SK-N-SH (cell line): ENCODE data around the gene TBX21. TPM values are rescaled to one million over a fixed set of nuclear protein-coding genes. Genes with fewer than 3 reads are reported as not detected.

Experiments used
- CTCF ChIA-PET: fragments of 300-600, 350-600 bp; formaldehyde crosslinking; extraction: SDS; loops from one replicate; lab custom pipeline; 2021; lab: Yijun Ruan, JAX
- POLR2A ChIA-PET: fragments of 350-600 bp; sonication (Branson Sonifier 250); formaldehyde crosslinking; extraction: SDS; loops from one replicate; lab custom pipeline; 2020; ENCODE audit warnings: antibody characterized with exemption, inconsistent platforms; lab: Yijun Ruan, JAX
- DNase-seq: peaks from one replicate; pipeline ENCODE4 v3.0.0; 2012
- H2AFZ ChIP-seq: fragments of 200-600 bp; sonication (generic); 2 replicates; pipeline ENCODE4 v1.8.1; 2016; ENCODE audit warnings: antibody characterized with exemption, mild to moderate bottlenecking, low read depth
- H3F3A ChIP-seq: fragments of 200-600 bp; sonication (generic); replicated peaks from 2 replicates; pipeline ENCODE3; 2016; ENCODE audit warnings: antibody characterized with exemption, mild to moderate bottlenecking; ENCODE audit not compliant: insufficient read depth
- H3K27ac ChIP-seq, 2 experiments: fragments of 200-500 bp in 1 of 2; fragments of 200-600 bp in 1 of 2; sonication (Bioruptor generic) in 1 of 2; sonication (generic), shearing (Covaris generic) in 1 of 2; 2 replicates each; pipeline versions ENCODE4 v1.5.1 to v1.6.1; 2014 to 2016; ENCODE audit warnings: low read depth in 2 of 2, inconsistent platforms in 1 of 2, low read length in 1 of 2, mild to moderate bottlenecking in 1 of 2, mixed read lengths in 1 of 2
- H3K27me3 ChIP-seq: fragments of 200-600 bp; sonication (generic), shearing (Covaris generic); 2 replicates; pipeline ENCODE4 v1.6.1; 2016; ENCODE audit warnings: mixed run types; ENCODE audit not compliant: insufficient read depth
- H3K36me3 ChIP-seq, 2 experiments: fragments of 200-500 bp in 1 of 2; fragments of 200-600 bp in 1 of 2; sonication (Bioruptor generic) in 1 of 2; sonication (generic) in 1 of 2; replicated peaks in 1 of 2; 2 replicates each; pipeline versions ENCODE3 to v1.5.1; 2014 to 2016; ENCODE audit warnings: low read length in 1 of 2, mild to moderate bottlenecking in 1 of 2; ENCODE audit not compliant: insufficient read depth in 2 of 2, control insufficient read depth in 1 of 2
- H3K4me1 ChIP-seq, 2 experiments: fragments of 200-500 bp in 1 of 2; fragments of 200-600 bp in 1 of 2; sonication (Bioruptor generic) in 1 of 2; sonication (generic), shearing (Covaris generic) in 1 of 2; 2 replicates each; pipeline versions ENCODE4 v1.5.1 to v1.6.1; 2014 to 2016; ENCODE audit warnings: low read depth in 1 of 2, low read length in 1 of 2, mixed run types in 1 of 2; ENCODE audit not compliant: insufficient read depth in 2 of 2, control insufficient read depth in 1 of 2
- H3K4me2 ChIP-seq: fragments of 200-600 bp; sonication (generic), shearing (Covaris generic); 2 replicates; pipeline ENCODE4 v1.6.1; 2017; ENCODE audit warnings: mixed run types
- H3K4me3 ChIP-seq, 2 experiments: fragments of 200-500 bp in 1 of 2; fragments of 200-600 bp in 1 of 2; sonication (Bioruptor generic) in 1 of 2; sonication (generic), shearing (Covaris generic) in 1 of 2; 2 replicates each; pipeline versions ENCODE4 v1.5.1 to v1.8.1; 2014 to 2016; ENCODE audit warnings: low read depth in 2 of 2, inconsistent platforms in 1 of 2, low read length in 1 of 2, mild to moderate bottlenecking in 1 of 2, mixed read lengths in 1 of 2, moderate library complexity in 1 of 2
- H3K79me2 ChIP-seq: fragments of 200-600 bp; sonication (generic); 2 replicates; pipeline ENCODE4 v1.8.1; 2017; ENCODE audit warnings: mild to moderate bottlenecking; ENCODE audit not compliant: insufficient read depth
- H3K9ac ChIP-seq: fragments of 200-600 bp; sonication (generic); 2 replicates; pipeline ENCODE4 v1.6.1; 2017; ENCODE audit warnings: mixed run types
- H3K9me2 ChIP-seq: fragments of 200-600 bp; sonication (generic); 2 replicates; pipeline ENCODE4 v1.6.1; 2017; ENCODE audit warnings: mixed run types
- H3K9me3 ChIP-seq: fragments of 200-600 bp; sonication (generic); 2 replicates; pipeline ENCODE4 v1.6.1; 2017; ENCODE audit warnings: mixed run types, mild to moderate bottlenecking, moderate library complexity
- H4K20me1 ChIP-seq: fragments of 200-600 bp; sonication (generic); 2 replicates; pipeline ENCODE4 v1.6.1; 2017; ENCODE audit warnings: mild to moderate bottlenecking, mixed run types; ENCODE audit not compliant: insufficient read depth
- FOXM1 ChIP-seq: IDR thresholded peaks from 2 replicates; pipeline ENCODE4 v1.4.0; 2012; ENCODE audit warnings: low read depth, mild to moderate bottlenecking
- GATA2 ChIP-seq: sonication (generic); formaldehyde crosslinking; IDR thresholded peaks from 2 replicates; pipeline ENCODE4 v1.5.0; 2020; ENCODE audit warnings: mild to moderate bottlenecking, missing genetic modification reagents
- POLR2AphosphoS5 ChIP-seq: IDR thresholded peaks from 2 replicates; pipeline ENCODE4 v1.6.1; 2012; ENCODE audit warnings: low read depth, low read length
- RCOR1 ChIP-seq: fragments of 150-350 bp; IDR thresholded peaks from 2 replicates; pipeline ENCODE4 v1.6.1; 2017; ENCODE audit warnings: antibody characterized with exemption, low read length
- RFX5 ChIP-seq: IDR thresholded peaks from 2 replicates; pipeline ENCODE4 v1.6.1; 2012; ENCODE audit warnings: mild to moderate bottlenecking, improper control_type of control experiment, low read length
- SIN3A ChIP-seq: IDR thresholded peaks from 2 replicates; pipeline ENCODE4 v1.6.1; 2012; ENCODE audit warnings: low read depth, mild to moderate bottlenecking, low read length, moderate library complexity, borderline replicate concordance
- SMC3 ChIP-seq: IDR thresholded peaks from 2 replicates; pipeline ENCODE4 v1.6.1; 2012; ENCODE audit warnings: low read depth, low read length, improper control_type of control experiment
- YY1 ChIP-seq: IDR thresholded peaks from 2 replicates; pipeline ENCODE4 v1.4.0; 2012; ENCODE audit warnings: low read depth, mild to moderate bottlenecking
- WGBS: methylation state at CpG from one replicate; pipeline ENCODE4 v1.1.6; 2017; ENCODE audit warnings: low lambda C conversion rate; 5-methylcytosine and 5-hydroxymethylcytosine counted together
- polyA plus RNA-seq, 3 experiments: library from polyadenylated mRNA; depleted of rRNA; stranded (reverse); fragments of >200 nt; gene quantifications; 2 replicates each; pipeline ENCODE4 v1.2.3, GENCODE V29; 2012
- TF ChIP-seq, protein P1 (sequence below): fragments of 200-600 bp; sonication (generic); IDR thresholded peaks from 2 replicates; pipeline ENCODE4 v1.6.1; 2017; ENCODE audit warnings: antibody characterized with exemption, mild to moderate bottlenecking, moderate library complexity
- TF ChIP-seq, protein P2 (sequence below): IDR thresholded peaks from 2 replicates; pipeline ENCODE4; 2012
- TF ChIP-seq, protein P3 (sequence below): IDR thresholded peaks from 2 replicates; pipeline ENCODE4 v1.4.0; 2012; ENCODE audit warnings: low read depth

The TBX21 gene
- polyA plus RNA-seq, 1 of the 3 experiments (the other 2 are of a cell fraction) = not detected

DNA sequence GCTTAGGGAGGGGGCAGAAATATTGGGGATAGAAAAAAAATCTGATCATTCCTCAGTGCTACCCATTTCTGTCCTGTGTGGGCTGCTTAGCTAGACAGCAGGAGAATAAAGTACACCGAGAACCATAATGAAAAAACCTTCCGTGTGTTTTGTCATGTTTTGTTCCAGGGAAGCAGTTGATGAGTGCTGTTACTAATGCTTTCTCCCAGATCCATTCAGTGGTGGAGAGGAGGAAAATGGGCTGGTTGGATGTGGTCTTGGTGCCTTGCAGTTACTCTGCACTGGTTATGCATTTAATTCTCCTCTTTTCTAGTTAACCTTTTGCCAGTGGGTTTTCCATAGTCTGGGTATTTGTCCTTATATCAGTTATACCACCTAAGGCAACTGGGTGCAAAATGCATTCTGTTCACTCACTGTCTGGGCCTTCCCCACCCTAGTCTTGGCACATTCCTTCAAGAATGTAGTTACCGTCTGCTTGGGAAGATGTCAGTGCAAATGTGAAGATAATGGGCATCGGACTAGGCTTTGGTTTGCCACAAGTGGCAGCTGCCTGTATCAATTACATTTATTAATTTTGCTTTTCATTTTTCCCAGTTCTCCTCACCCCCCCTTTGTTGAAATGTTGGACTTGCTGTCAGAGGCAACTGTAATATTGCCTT lies 48.4 kb upstream of the TBX21 start:
- 0 out of 2 replicates have a peak, but pooled peaks cover 8% of the 10 kb centered on the region for H3K79me2 ChIP-seq
- no peak overlapping the region for H3K4me3 ChIP-seq
- WGBS = 98% methylated on average over 4 of the region's 4 CpGs
- peaks cover 70% of the 10 kb centered on the region for H3F3A ChIP-seq
- H3K27me3 ChIP-seq = no peaks in the 10 kb centered on the region
- TF ChIP-seq, protein P1, sequence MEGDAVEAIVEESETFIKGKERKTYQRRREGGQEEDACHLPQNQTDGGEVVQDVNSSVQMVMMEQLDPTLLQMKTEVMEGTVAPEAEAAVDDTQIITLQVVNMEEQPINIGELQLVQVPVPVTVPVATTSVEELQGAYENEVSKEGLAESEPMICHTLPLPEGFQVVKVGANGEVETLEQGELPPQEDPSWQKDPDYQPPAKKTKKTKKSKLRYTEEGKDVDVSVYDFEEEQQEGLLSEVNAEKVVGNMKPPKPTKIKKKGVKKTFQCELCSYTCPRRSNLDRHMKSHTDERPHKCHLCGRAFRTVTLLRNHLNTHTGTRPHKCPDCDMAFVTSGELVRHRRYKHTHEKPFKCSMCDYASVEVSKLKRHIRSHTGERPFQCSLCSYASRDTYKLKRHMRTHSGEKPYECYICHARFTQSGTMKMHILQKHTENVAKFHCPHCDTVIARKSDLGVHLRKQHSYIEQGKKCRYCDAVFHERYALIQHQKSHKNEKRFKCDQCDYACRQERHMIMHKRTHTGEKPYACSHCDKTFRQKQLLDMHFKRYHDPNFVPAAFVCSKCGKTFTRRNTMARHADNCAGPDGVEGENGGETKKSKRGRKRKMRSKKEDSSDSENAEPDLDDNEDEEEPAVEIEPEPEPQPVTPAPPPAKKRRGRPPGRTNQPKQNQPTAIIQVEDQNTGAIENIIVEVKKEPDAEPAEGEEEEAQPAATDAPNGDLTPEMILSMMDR = no peak
- TF ChIP-seq SMC3 (no peak), POLR2AphosphoS5 (no peak; the same call in 1 of the 2 replicates), YY1 (no peak), FOXM1 (no peak), SIN3A (peak; percentile 32; the same call in 1 of the 2 replicates)
- TF ChIP-seq, all 33 proteins: peak for 1
- Histone ChIP-seq H3K9me3 (no peaks in the 10 kb centered on the region), H3K27ac (peak overlapping the region in 1 of 2 experiments; percentile 52; a peak in 1 of 4 replicates), H3K36me3 (peaks cover 63 to 70% of the 10 kb centered on the region in 2 experiments), H3K4me1 (peaks cover 0 to 20% of the 10 kb centered on the region in 2 experiments; a peak in 2 of 4 replicates), H2AFZ (no peak overlapping the region), H3K9ac (no peak overlapping the region), H3K9me2 (no peaks in the 10 kb centered on the region), H4K20me1 (peaks cover 29% of the 10 kb centered on the region; the same call in 1 of the 2 replicates), H3K4me2 (no peak overlapping the region)
- POLR2A ChIA-PET = interaction anchor here (0.6 to 1.2 kb wide), 4 partner anchors 9 to 34 kb away, joined by 3 read pairs; partner anchors contain the start of gene TBKBP1
- CTCF ChIA-PET = interaction anchor here (0.6 to 1.7 kb wide), 5 partner anchors 13 to 106 kb away, joined by 3 to 6 read pairs (median 4); no protein-coding TSS in a partner anchor
- DNase-seq = no peak

DNA sequence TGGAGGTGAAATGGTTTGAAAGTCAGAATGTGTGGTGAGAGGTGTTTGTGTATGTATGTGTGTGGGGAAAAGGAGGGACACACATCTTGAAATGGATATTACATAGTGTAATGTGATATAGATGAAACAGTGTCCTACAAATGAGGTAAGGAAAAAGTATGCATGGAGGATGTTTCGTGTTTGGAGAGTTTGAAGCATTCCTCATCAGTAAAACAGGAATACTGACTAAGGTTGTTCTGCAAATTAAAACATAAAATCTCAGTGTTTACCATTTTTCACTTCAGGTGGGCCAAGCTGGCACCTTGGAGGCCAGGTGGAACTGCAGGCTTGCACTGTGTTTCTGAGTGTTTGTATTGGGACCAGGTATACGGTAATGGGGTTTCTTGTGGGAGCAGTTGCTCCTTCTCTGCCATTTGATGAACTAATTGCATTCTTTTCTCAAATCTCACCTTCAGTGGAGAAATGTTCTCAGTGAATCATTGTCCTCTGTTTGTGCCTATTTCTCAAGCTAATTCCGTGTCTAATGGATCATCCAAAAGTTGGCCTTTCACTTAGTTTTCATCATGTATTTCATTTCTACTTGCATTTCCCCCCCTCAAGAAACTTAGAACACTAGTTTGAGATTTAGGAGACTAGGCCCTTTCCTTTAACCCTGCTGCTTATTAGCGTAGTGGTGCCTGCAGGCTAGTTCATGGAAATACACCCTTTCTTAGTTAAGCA lies 47.3 kb upstream of the TBX21 start:
- peak overlapping the region in 1 of 2 experiments; percentile 52; a peak in 2 of 4 replicates for H3K27ac ChIP-seq
- 0 out of 2 replicates have a peak, but pooled peaks cover 8% of the 10 kb centered on the region for H3K79me2 ChIP-seq
- H3K27me3 ChIP-seq = no peaks in the 10 kb centered on the region
- TF ChIP-seq RFX5 (no peak), GATA2 (CRISPR knock-in tag) (no peak), RCOR1 (no peak), FOXM1 (no peak), POLR2AphosphoS5 (peak; percentile 36; the same call in 1 of the 2 replicates)
- TF ChIP-seq, protein P2, sequence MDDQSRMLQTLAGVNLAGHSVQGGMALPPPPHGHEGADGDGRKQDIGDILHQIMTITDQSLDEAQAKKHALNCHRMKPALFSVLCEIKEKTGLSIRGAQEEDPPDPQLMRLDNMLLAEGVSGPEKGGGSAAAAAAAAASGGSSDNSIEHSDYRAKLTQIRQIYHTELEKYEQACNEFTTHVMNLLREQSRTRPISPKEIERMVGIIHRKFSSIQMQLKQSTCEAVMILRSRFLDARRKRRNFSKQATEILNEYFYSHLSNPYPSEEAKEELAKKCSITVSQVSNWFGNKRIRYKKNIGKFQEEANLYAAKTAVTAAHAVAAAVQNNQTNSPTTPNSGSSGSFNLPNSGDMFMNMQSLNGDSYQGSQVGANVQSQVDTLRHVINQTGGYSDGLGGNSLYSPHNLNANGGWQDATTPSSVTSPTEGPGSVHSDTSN = no peak
- TF ChIP-seq, protein P3, sequence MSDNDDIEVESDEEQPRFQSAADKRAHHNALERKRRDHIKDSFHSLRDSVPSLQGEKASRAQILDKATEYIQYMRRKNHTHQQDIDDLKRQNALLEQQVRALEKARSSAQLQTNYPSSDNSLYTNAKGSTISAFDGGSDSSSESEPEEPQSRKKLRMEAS = no peak
- 90% methylated on average over 4 of the region's 4 CpGs for WGBS
- H4K20me1 ChIP-seq = peaks cover 23% of the 10 kb centered on the region; the same call in 1 of the 2 replicates
- H3K4me1 ChIP-seq = peaks cover 0 to 20% of the 10 kb centered on the region in 2 experiments; a peak in 2 of 4 replicates
- DNase-seq = no peak
- H3K9me3 ChIP-seq = no peaks in the 10 kb centered on the region
- peaks cover 52 to 59% of the 10 kb centered on the region in 2 experiments for H3K36me3 ChIP-seq
- no peaks in the 10 kb centered on the region for H3K9me2 ChIP-seq
- no peak overlapping the region for H3K4me3 ChIP-seq
- ChIA-PET CTCF (interaction anchor here (0.7 to 1.1 kb wide), 4 partner anchors 13 to 105 kb away, joined by 3 to 6 read pairs (median 3); no protein-coding TSS in a partner anchor), POLR2A (interaction anchor here (0.6 kb wide), 1 partner anchor 21 kb away, joined by 3 read pairs; no protein-coding TSS in a partner anchor)
- no peak overlapping the region for H2AFZ ChIP-seq
- no peak overlapping the region; the same call in 1 of the 2 replicates for H3K4me2 ChIP-seq
- peak overlapping the region; percentile 24 for H3K9ac ChIP-seq
- H3F3A ChIP-seq = peaks cover 64% of the 10 kb centered on the region
